Right atrium auricular region (tissue), 2 donors: ENCODE results near the gene MLLT1. TPM values are rescaled to one million over a fixed set of nuclear protein-coding genes. Genes with fewer than 3 reads are reported as not detected.
A peak's percentile ranks its signal among the peaks of the same experiment; 100 is the strongest.

Experiments used
- DNase-seq: peaks from one replicate; pipeline ENCODE4 v3.0.0-alpha.2; 2019; ENCODE audit warnings: low spot score
- H3K27ac ChIP-seq, 2 donors: fragments of 200-600 bp; sonication (generic); 1 replicate in 1 of 2; 2 replicates in 1 of 2; pipeline ENCODE4 v1.5.1; 2016 to 2019
- H3K27me3 ChIP-seq, 2 donors: fragments of 200-600 bp; sonication (generic); one replicate each; pipeline versions ENCODE4 v1.5.1 to v1.6.0; 2017 to 2019
- H3K36me3 ChIP-seq: fragments of 200-600 bp; sonication (generic); one replicate; pipeline ENCODE4 v1.5.1; 2016
- H3K4me1 ChIP-seq, 2 donors: fragments of 200-600 bp; sonication (generic); one replicate each; pipeline versions ENCODE4 v1.5.1 to v1.6.0; 2017 to 2019
- H3K4me3 ChIP-seq, 2 donors: fragments of 200-600 bp; sonication (generic); 1 replicate in 1 of 2; 2 replicates in 1 of 2; pipeline ENCODE4 v1.5.1; 2017 to 2019; ENCODE audit warnings: mild to moderate bottlenecking in 1 of 2, moderate library complexity in 1 of 2
- H3K9me3 ChIP-seq, 2 donors: fragments of 200-600 bp; sonication (generic); one replicate each; pipeline ENCODE4 v1.5.1; 2019
- CTCF ChIP-seq, 2 donors: fragments of 200-600 bp; sonication (generic); IDR thresholded peaks; one replicate each; pipeline ENCODE4 v1.5.1; 2019; ENCODE audit warnings: antibody characterized with exemption in 2 of 2
- total RNA-seq, 2 donors: library from RNA; depleted of rRNA; stranded (reverse); fragments of >200 nt; gene quantifications; one replicate each; pipeline ENCODE4 v1.1.0, GENCODE V29; 2016

The MLLT1 gene
- total RNA-seq, 2 donors from 2014 or later: 21.2 to 36.9 TPM

- Histone ChIP-seq H3K4me1 (peaks cover 0 to 19% of the 10 kb centered on the region in 2 donors), H3K9me3 (no peaks in the 10 kb centered on the region), H3K27ac (no peak overlapping the region), H3K27me3 (no peaks in the 10 kb centered on the region), H3K36me3 (peaks cover 13% of the 10 kb centered on the region), H3K4me3 (no peak overlapping the region)
- no peak for TF ChIP-seq CTCF (IDR thresholded peaks at IDR 0.05)
- no peak for DNase-seq
Measured at GRCh38 chr19:6253954-6254733, 25.6 kb downstream of the MLLT1 start.

GRCh38 chr19:6252066-6252465, 27.7 kb downstream of the MLLT1 start:
- Histone ChIP-seq H3K9me3 (no peaks in the 10 kb centered on the region), H3K4me1 (peaks cover 0 to 28% of the 10 kb centered on the region in 2 donors)

GRCh38 chr19:6250909-6251308, 28.9 kb downstream of the MLLT1 start:
- no peak for TF ChIP-seq CTCF (IDR thresholded peaks at IDR 0.05)
- DNase-seq: no peak
- Histone ChIP-seq H3K27me3 (no peaks in the 10 kb centered on the region), H3K36me3 (no peaks in the 10 kb centered on the region), H3K4me1 (peaks cover 0 to 28% of the 10 kb centered on the region in 2 donors), H3K27ac (no peak overlapping the region), H3K9me3 (no peaks in the 10 kb centered on the region), H3K4me3 (no peak overlapping the region)

More at GRCh38 chr19:6252066-6252465, 27.7 kb downstream of the MLLT1 start:
- no peak for DNase-seq
- Histone ChIP-seq H3K4me3 (no peak overlapping the region), H3K27me3 (no peaks in the 10 kb centered on the region), H3K27ac (no peak overlapping the region), H3K36me3 (no peaks in the 10 kb centered on the region)
- TF ChIP-seq CTCF (IDR thresholded peaks at IDR 0.05): no peak

- no peaks in the 10 kb centered on the region for H3K27me3 ChIP-seq
- no peaks in the 10 kb centered on the region for H3K36me3 ChIP-seq
- H3K9me3 ChIP-seq: no peaks in the 10 kb centered on the region
- no peak overlapping the region for H3K27ac ChIP-seq
- DNase-seq: no peak
- peaks cover 0 to 28% of the 10 kb centered on the region in 2 donors for H3K4me1 ChIP-seq
- no peak for TF ChIP-seq CTCF (IDR thresholded peaks at IDR 0.05)
- no peak overlapping the region for H3K4me3 ChIP-seq
Measured at GRCh38 chr19:6250024-6250615, 29.7 kb downstream of the MLLT1 start.

GRCh38 chr19:6249296-6249695, 30.5 kb downstream of the MLLT1 start:
- Histone ChIP-seq H3K27me3 (no peaks in the 10 kb centered on the region), H3K9me3 (no peaks in the 10 kb centered on the region), H3K36me3 (no peaks in the 10 kb centered on the region), H3K4me1 (peaks cover 0 to 26% of the 10 kb centered on the region in 2 donors), H3K4me3 (no peak overlapping the region), H3K27ac (peak overlapping the region in 1 of 2 donors; percentile 27)
- no peak for DNase-seq
- TF ChIP-seq CTCF (IDR thresholded peaks at IDR 0.05): no peak
